Measurements from ENCODE around the gene STAT3.

The STAT3 gene

DNA sequence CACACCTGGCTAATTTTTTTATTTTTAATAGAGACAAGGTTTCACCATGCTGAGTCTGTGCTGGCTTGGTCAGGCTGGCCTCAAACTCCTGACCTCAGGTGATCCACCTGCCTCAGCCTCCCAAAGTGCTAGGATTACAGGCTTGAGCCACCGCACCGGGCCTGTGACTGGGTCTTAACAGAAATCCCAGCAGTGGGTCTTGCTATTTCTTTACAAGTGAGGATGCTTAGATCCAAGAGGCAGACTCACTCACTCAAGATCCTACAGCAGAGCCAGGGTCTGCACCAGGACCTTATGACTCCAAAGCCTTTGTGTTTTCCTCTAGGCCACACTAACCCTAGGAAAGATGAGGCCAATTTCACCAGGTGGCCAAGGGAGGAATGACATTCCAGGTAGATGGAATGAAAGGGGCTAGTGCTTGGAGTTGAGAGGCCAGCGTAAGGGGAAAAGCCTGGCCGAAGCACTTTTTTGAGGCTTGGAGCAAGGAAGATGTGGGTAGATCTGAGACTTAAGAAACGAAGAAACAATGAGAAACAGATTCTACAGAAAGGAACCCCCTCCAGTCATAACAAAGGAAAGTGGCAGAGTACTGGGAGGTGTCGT lies 105.7 kb downstream of the STAT3 start:
- DNase-seq (ENCODE audit: low read depth in 2 of 2, low spot score in 1 of 2), result no peak

DNA sequence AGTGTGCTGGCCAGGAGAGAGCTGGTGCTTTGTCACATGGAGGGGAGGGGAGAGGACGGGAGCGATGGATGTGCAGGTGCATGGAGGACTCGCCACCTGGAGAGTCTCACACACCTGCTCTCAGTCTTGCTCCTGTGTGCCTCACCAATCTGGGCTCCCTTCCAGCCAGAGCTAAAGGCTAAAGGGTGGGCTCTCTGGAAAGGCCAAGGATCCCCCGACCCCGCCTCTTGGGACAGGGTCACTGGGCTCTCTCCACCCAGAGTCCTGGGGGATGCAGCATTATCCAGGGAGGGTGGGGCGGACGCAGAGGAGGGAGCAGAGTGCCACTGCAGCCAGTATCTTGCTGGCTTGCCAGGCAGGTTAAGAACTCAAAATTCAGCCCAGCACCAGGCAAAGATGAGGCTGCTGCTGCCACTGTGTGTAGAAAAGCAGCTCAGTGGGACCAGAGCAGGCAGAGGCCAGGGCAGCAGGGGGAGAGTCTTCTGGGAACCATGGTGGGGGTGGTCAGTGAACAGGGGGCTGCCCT lies 106.6 kb downstream of the STAT3 start:
- no peak for DNase-seq (ENCODE audit: low read depth in 2 of 2, low spot score in 1 of 2)

DNA sequence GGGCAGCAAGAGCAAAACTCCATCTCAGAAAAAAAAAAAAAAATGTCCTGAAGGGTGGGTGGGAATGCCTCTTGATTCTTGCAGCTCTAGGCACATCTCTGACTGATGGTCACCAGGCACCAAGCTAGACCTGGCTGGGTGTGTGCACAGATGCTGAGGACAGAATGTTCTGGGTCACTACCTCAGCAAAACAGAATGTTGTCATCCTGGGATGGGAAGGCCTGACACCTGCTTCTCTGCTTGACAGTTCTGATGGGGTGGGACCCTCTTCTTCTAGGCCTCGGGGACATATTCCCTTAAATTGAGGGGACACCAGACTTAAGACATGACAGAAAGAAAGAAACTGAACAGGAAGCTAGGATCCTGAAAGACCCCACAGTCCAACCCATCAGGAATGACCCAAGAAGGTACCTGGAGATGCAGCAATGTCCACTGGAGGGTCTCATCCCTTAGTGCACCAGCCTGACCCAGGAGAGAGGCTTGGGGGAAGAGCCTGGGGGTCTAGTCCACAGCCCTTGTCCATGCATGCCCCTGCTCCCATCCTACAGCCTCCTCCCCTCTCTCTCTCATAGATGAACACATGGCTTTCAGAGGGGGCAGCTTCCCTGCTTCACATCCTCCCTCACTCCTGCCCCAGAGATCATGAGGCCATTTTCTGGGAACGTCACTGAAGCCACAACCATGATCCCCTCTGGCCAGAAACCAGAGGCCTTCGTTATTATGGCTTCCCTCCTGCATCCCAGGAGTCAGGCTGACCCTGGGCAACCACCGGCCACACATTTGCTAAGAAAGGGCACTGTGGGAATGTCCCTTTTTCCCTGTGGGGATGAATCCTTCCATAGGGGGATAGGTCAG lies 108.2 kb downstream of the STAT3 start:
- DNase-seq (ENCODE audit: low read depth in 2 of 2, low spot score in 1 of 2), result no peak

DNA sequence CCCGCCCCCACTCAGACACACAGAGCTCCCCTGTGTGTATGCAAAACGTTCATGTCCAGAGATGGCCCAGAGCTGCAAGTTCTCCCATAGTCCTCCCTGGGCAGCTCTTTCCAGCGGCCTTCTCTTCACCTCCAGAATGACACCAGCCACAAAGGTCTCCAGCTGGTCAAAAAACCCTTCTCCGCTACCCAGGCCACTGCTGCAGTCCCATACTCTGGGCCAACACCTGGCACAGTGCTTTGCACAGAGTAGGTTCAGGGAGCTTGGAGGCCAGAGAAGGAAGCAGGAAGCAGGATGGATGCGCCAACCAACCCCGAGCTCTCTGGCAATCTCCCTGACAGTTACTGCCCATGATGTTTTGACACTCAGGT lies 110.9 kb downstream of the STAT3 start:
- no peak for DNase-seq (ENCODE audit: low read depth in 2 of 2, low spot score in 1 of 2)

DNA sequence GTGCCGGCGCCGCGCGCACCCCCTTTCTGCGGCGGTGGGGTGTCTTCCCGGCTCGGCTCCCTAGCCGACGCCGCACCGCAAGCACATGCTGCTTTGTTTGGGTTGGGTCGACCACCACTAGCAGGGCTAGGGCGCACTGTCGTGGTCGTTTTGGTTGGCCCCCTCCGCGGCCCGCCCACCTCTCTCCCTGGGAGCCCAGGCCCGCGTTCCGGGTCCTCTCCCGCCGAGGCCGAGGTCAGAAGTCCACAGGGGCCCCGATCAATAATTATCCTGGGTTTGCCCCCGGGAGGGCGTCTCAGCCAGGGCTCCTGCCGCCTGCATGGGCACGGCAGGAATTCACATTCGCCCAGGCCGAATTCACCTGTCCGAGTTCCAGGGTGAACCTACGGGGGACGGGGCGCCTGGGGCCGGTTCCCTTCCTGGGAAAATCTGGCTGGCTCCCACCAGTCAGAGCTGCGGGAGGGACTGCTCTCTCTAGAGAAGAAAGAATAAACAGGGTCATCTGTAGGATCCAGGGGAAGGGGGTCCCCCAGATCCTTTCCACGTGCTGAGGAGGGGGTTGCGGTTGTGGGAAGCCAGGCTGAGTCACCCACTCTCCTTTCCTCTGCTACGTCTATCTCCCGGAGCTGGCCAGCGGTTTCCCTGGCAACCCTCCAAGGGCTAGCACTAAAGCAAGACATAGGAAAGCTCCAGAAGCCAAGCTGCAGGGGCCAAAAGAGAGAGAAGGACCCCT lies 111.5 kb downstream of the STAT3 start:
- no peak for DNase-seq (ENCODE audit: low read depth in 2 of 2, low spot score in 1 of 2)

DNA sequence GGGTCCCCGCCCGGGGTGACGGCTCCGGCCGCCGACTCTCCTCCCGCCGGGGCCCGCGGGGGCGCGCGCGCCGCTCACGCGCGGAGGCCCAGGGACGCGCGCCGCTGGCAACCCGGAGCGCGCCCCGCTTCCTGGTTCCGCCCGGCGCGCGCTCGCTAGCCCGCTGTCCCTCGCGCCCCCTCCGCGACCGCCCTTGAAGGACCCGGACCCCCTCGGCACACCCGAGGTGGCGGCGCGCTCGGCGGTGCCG lies 112.0 kb downstream of the STAT3 start, which contains the start of gene STAT5B:
TSS of gene STAT5B (minus strand) at position 33 of the 250 bp plus-strand sequence. CDS start 44,264 bp downstream, outside the sequence.
- peak in 1 of 2 donors; percentile 27 for DNase-seq (ENCODE audit: low read depth in 2 of 2, low spot score in 1 of 2)

DNA sequence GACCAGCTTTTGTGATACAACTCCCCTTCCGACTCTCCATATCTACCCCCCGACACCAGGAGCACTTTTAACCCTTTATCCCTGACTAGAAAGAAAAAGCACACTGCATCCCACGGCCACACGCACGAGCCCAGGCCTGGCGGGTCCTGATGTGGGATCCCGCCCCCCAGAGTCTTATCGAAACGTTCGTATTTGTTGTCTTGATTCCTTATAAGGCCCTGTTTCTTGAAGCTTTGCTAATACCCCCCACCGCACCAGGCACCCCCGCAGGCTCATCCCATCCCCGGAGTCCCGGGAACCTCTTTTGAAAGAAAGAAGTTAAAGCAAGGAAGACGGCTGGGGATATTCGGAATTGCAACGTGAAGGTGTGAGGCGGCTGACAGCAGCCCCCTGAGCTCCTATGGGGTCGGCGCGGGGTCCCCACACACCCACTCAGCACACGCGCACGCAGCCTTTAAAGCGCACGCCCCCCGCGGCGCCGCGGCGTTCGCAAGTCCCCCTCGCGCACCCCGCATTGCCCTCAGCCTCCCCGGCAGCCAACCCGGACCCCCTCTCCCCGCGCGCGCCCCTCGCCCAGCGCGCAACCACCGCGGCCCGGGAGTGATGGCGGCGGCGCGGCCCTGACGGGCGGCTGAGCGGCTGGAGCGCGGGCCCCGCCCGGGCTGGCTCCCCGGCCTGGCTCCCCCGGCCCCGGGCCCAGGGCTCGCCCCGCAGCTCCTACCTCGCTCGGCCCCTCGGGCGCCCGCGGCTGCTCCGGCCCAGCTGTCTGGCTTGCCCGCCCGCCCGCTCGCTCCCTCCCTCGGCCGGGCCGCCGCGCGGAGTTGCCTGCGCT lies 112.5 kb downstream of the STAT3 start:
- DNase-seq (ENCODE audit: low read depth in 2 of 2, low spot score in 1 of 2), result peak in 1 of 2 donors; percentile 34

DNA sequence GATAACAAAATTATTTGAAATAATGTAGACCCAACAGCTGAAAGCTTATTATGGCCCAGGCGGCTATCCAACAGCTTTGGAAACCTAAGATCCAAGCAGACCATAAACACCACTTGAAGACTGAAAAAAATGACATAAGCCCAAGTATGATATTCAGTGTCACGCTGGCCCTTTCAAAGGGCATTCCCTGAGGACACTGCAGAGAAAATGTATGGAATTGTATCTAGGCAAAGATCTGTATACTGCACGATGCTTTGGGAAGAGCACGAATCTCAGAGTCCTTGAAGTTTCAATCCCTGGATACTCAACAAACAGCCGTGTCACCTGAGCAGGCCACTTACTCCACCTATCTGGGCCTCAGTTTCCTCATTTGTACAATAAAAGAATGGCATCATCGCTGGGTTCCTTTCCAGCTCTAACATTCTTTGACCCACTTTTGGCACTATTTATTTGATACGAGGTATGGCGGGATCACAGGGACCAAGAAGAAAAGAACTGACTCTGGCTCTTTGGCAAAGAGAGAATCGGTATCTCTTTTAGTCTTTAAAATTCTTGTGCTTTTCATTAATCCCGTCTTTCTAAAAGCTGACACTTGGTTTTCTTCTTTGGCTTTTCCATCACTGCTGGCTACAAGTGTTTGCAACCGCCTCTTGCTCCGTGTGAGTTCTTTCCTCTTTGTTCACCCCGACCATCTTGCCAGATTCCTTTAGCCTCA lies 113.3 kb downstream of the STAT3 start:
- no peak for DNase-seq (ENCODE audit: low read depth in 2 of 2, low spot score in 1 of 2)

DNA sequence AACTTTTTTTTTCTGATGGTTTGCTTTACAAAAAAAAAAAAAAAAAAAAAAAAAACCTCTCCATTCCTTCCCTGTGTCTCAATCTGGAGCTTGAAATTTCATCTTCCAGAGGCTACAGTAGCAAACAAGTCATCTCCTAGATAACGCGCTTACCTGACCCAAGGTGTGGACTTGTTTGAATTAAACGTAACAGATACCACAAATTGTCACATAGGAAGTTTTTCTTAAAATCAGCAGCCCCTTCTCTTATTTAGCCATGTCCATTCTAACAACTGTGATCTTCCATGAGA lies 114.0 kb downstream of the STAT3 start:
- DNase-seq (ENCODE audit: low read depth in 2 of 2, low spot score in 1 of 2), result no peak

DNA sequence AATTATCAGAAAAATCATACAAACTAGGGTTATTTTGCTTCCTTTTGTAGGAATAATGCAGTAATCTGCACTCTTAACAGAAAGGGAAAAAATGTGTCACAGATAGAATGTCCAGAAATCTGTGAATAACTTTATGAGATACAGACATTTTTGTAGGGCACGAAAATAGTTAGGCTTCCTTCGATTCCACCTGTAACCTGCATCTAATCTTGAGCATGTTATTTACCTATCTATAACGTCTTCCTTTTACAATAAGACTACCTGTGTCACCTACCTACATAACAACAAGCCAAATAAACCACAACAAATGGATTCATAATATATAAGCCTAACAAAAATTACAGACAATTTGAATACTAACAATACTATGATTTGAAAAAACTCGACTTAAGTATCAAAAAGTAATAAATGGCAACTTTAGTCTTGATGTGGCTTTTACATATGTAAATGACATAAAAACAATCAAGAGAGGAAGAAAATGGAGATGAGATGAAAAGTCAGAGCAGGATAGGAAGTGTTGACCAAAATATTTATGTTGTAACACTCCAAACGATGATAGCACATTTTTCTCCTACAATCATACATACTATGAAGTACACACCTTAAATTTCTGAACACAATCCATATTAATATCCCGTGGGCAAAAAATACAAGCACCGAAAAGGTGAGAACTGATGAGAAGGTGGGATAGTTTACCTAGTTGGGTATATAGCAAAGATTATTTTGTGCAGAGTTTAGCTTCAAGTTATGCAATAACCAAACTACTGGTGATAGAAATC lies 114.6 kb downstream of the STAT3 start:
- DNase-seq (ENCODE audit: low read depth in 2 of 2, low spot score in 1 of 2), result no peak

DNA sequence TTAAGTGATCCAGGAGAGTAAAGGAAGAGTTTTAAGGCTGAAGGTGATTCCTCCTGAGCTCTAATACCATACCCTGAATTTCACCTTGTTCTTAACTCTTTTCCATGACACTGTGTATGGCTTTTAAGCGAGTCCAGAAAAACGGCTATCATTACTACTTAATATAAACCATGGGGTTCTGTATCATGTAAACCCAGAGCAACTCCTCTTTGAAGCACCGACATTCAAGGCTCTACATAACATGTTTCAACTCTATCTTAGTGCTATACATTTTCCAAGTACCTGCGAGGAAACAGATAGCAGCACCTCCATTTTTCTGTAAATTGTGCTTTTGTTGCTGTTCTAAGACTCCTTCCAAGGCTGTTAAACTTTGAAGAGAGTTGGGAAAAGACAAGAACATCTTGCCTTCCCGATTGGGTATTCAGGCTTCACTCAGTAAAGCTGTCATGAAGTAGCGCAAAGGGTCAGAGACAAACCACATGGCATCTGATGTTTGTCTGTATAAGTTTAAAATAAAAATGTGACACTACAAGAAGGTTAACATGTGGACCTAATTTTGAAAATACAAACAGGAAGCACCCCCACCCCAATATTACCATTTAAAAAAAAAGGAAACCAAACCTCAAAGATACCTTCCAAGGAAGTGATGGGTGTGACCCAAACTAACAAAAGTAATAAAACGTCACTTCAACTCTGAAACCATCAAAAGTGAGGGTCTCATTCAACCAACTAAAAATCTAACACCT lies 115.9 kb downstream of the STAT3 start:
- no peak for DNase-seq (ENCODE audit: low read depth in 2 of 2, low spot score in 1 of 2)

DNA sequence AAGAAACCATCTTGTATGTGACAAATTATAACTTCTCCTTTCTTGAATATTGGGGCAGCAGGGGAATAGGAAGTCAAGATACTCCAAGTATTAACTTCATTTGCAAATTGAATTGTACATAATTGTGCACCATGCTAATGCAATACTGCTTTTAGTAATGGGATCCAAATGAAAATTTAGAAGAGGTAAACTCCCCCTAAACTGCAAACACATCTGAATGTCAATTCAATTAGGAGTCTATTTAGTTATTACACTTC lies 116.5 kb downstream of the STAT3 start:
- DNase-seq (ENCODE audit: low read depth in 2 of 2, low spot score in 1 of 2), result no peak

DNA sequence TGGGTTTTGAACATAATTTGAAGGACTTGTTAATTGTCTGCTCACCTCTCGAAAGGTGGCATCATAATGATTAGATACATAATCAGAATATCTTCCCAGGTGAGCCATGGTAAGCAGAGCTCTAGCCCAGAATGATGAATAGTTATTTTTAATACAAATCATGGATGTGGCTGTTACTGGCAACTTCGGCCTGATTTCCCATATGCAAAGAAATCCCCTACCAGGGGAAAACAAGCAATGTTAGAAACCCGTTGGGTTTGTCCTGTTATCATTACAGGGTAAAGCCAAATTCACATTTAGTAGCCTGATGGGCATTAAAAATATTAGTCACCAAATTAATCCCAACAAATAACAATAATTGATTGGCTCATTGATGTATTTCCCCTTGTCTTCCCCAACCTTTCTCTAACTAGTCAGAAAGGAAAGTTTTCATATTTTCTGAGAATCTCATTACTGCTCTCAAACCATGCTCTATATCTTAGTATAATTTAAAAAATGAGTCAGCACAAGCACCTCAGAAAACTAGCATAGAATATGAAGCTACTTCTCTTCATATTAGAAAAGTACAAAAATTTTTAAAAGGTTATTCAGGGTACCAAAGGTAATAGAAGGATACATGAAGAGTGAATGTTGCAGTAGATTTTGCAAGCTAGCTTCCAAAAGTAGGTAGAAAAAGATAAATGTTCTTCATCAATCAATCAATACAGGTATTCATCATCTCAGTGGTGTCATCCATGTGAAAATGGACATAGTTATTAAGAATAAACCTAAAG lies 117.0 kb downstream of the STAT3 start:
- DNase-seq (ENCODE audit: low read depth in 2 of 2, low spot score in 1 of 2), result no peak

DNA sequence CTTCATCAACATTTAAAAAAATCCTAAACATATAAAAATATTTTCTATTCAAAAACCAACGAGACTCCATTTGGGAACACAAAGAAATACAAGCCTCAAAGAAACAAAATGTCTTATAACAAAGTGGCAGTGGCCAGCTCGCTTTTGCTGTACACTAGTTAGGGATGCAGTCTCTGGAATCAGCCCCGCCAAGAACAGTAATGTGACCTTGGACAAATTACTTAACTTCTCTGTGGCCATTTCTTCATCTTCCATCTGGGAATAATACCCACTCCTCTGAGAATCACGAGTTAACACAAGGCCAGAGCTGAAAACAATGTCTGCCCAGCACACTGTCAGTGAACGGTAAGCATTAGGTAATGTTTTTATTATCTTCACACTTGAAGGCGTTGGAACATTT lies 117.6 kb downstream of the STAT3 start:
- DNase-seq (ENCODE audit: low read depth in 2 of 2, low spot score in 1 of 2), result no peak

DNA sequence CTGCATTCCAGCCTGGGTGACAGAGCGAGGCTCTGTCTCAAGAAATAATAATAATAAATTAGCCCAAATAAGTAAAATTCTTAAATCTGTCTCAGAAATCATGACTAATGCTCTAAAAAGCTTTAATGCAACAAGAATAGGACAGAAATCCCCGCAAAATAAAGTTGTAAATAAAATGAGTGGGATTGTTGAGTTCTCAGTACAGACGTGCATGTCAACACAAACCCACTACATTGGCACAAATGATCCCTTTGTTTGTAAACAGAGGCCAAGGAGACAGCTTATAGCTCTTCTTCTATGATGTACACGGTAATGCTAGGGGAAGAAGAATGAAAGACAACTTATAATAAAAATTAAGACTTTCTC lies 118.1 kb downstream of the STAT3 start:
- no peak for DNase-seq (ENCODE audit: low read depth in 2 of 2, low spot score in 1 of 2)

DNA sequence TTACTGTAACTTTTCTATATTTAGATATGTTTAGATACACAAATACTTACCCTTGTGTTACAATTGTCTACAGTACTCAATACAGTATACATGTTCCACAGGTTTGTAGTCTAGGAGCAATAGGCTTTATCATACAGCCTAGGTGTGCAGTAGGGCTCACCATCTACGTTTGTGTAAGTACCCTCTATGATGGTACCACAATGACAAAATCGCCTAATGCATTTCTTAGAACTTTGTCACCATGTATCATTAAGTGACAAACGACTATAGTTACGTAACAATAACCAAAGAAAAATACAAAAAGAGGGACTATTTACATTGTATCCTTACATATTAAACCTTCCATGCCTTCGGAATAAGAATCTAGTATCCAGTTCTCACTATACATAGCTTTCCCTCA lies 120.0 kb downstream of the STAT3 start:
- no peak for DNase-seq (ENCODE audit: low read depth in 2 of 2, low spot score in 1 of 2)

DNA sequence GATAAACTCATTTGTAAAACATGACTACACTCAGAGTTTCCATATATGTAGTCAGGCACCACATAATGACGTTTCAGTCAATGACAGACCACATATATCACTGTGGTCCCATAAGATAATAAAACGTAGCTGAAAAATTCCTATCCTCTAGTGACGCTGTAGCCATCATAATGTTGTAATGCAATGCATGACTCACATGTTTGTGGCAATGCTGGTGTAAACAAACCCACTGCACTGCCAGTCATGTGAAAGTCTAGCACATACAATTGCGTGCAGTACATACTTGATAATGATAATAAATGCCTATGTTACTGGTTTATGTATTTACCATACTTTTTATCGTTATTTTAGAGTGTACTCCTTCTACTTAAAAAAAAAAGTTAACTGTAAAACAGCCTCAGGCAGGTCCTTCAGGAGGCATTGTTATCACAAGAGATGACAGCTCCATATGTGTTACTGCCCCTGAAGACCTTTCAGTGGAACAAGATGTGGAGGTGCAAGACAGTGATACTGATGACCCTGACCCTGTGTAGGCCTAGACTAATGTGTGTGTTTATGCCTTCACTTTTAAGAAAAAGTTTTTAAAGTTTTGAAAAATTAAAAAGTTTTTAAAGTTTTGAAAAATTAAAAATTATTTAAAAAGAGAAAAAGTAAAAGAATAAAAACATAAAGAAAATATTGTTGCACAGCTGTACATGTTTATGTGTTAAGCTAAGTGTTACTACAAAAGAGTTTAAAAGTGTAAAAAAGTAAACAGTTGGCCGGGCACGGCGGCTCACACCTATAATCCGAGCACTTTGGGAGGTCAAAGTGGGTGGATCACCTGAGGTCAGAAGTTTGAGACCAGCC lies 121.1 kb downstream of the STAT3 start:
- DNase-seq (ENCODE audit: low read depth in 2 of 2, low spot score in 1 of 2), result peak in 1 of 2 donors; percentile 26

DNA sequence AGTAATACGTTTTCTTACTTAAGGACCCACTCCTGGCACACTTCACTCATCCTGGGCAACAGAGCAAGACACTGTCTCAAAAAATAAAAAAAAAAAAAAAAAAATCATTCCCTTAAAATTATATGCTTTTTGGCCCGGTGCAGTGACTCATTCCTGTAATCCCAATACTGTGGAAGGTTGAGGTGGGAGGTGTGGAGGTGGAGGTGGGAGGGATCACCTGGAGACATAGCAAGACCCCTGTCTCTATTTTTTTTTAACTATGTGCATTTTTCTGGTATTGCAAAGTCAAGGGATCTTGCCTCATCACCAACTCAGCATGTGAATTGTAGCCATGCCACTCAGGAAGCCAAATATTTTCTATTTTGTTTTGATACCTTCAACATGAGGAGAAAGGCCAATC lies 121.8 kb downstream of the STAT3 start:
- DNase-seq (ENCODE audit: low read depth in 2 of 2, low spot score in 1 of 2), result no peak
